Spleen (tissue), 11 donors: ENCODE measurements around the gene EI24. TPM values are rescaled to one million over a fixed set of nuclear protein-coding genes. Genes with fewer than 3 reads are reported as not detected.

Experiments
- DNase-seq: peaks from one replicate; pipeline ENCODE4 v3.0.0-alpha.2; 2020
- H3K27ac ChIP-seq, 8 donors: fragments of 200-600 bp; sonication (generic) in 7 of 8; 1 replicate in 4 of 8; 2 replicates in 4 of 8; pipeline versions ENCODE4 v1.5.0 to v1.8.0; 2016 to 2021; ENCODE audit warnings: inconsistent platforms in 4 of 8, mild to moderate bottlenecking in 4 of 8, moderate library complexity in 1 of 8
- H3K27me3 ChIP-seq, 7 donors: fragments of 200-600 bp; sonication (generic) in 6 of 7; replicated peaks in 1 of 7; 1 replicate in 4 of 7; 2 replicates in 3 of 7; pipeline versions ENCODE4 v1.5.0 to v1.8.0; 2016 to 2021; ENCODE audit warnings: inconsistent platforms in 3 of 7, mild to moderate bottlenecking in 1 of 7
- H3K36me3 ChIP-seq, 6 donors: fragments of 200-600 bp; sonication (generic) in 5 of 6; 1 replicate in 4 of 6; 2 replicates in 2 of 6; pipeline versions ENCODE4 v1.5.0 to v1.8.0; 2016 to 2021; ENCODE audit warnings: inconsistent platforms in 2 of 6
- H3K4me1 ChIP-seq, 6 donors: fragments of 200-600 bp; sonication (generic) in 5 of 6; 1 replicate in 3 of 6; 2 replicates in 3 of 6; pipeline versions ENCODE4 v1.5.0 to v1.8.0; 2016 to 2021; ENCODE audit warnings: inconsistent platforms in 3 of 6
- H3K4me3 ChIP-seq, 8 donors: fragments of 200-600 bp; sonication (generic) in 7 of 8; 1 replicate in 4 of 8; 2 replicates in 4 of 8; pipeline versions ENCODE4 v1.5.0 to v1.8.0; 2016 to 2021; ENCODE audit warnings: inconsistent platforms in 4 of 8, mild to moderate bottlenecking in 4 of 8, moderate library complexity in 2 of 8
- H3K9me3 ChIP-seq, 8 donors: fragments of 200-600 bp; sonication (generic) in 7 of 8; 1 replicate in 4 of 8; 2 replicates in 4 of 8; pipeline versions ENCODE4 v1.5.0 to v1.8.0; 2016 to 2021; ENCODE audit warnings: inconsistent platforms in 4 of 8
- POLR2A ChIP-seq, 3 donors: fragments of 450-650 bp; IDR thresholded peaks; one replicate each; pipeline ENCODE4 v1.5.1; 2017; ENCODE audit warnings: antibody characterized with exemption in 3 of 3, mild to moderate bottlenecking in 1 of 3
- POLR2AphosphoS5 ChIP-seq, 3 donors: sonication (generic); formaldehyde crosslinking; IDR thresholded peaks; one replicate each; pipeline ENCODE4 v1.5.1; 2017; ENCODE audit warnings: antibody characterized with exemption in 3 of 3
- WGBS, 5 donors: extraction: QIAGEN DNeasy Blood & Tissue Kit in 3 of 5; methylation state at CpG; one replicate each; pipeline versions ENCODE4 v1.1.5 to v1.1.7; 2013 to 2018; 5-methylcytosine and 5-hydroxymethylcytosine counted together
- intact Hi-C: fragments of 100-400 bp; cut with DNase I; formaldehyde crosslinking; loops from one replicate; pipeline ENCODE4 v1.15.0; 2023; ENCODE audit warnings: low total_unique reads
- polyA plus RNA-seq, 3 donors: library from polyadenylated mRNA; stranded (reverse); fragments of 200-250 nt; gene quantifications; one replicate each; pipeline ENCODE4 v1.2.1, GENCODE V29; 2013
- total RNA-seq, 7 donors: library from RNA; depleted of rRNA in 3 of 7; stranded (reverse); fragments of >200 nt in 3 of 7; fragmentation: NEBNext Ultra II Directional in 4 of 7; extraction: Animal tissue kit (Norgen Biotek cat#: 25700) in 4 of 7; gene quantifications; one replicate each; pipeline versions ENCODE4 v1.1.0 to v1.2.1, GENCODE V29; 2016 to 2021
- TF ChIP-seq, protein P1 (sequence below), 11 experiments: fragments of 200-600 bp in 7 of 11; fragments of 450-650 bp in 4 of 11; sonication (generic) in 4 of 11; IDR thresholded peaks in 8 of 11; conservative IDR thresholded peaks in 3 of 11; 1 replicate in 7 of 11; 2 replicates in 4 of 11; pipeline versions ENCODE4 v1.4.0 to v1.8.0; 2016 to 2021; ENCODE audit warnings: antibody characterized with exemption in 11 of 11, inconsistent platforms in 4 of 11, mild to moderate bottlenecking in 1 of 11
- donor health status: healthy with polysubstance abuse.
- donor health status: DM: no; HTN: no; CAD: no; lungs with moderate emphysema.
- donor health status: DM: no; HTN: no; CAD: no.
- donor health status: Bipolar disorder and iron deficiency.
- donor health status: healthy.
- donor health status: DM: no; HTN: no; CAD: no.
- donor health status: DM: yes; HTN: yes; CAD: no.

Gene EI24
- total and polyA plus RNA-seq, 10 donors, result 15.5 to 71.3 (median 41.4) TPM

DNA sequence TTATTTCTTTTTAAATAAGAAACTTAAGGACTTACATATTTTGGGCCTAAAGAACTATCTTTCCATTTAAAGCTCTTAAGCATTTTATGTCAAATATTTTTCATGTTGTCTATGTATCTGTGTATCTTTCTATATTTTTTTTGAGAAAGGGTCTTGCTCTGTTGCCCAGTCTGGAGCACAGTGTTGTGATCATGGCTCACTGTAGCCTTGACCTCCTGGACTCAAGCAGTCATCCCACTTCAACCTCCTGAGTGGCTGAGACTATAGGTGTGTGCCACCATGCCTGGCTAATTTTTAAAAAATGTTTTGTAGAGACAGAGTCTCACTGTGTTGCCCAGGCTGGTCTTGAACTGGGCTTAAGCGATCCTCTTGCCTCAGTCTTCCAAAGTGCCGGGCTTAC, 31.4 kb downstream of the EI24 start:
- H3K36me3 ChIP-seq, result peaks cover 0 to 100% (median 84%) of the 10 kb centered on the region in 6 donors
- no peak overlapping the region for H3K4me3 ChIP-seq
- WGBS, 5 donors, result 96 to 100% (median 98%) methylated on average over 2 of the region's 2 CpGs
- TF ChIP-seq POLR2AphosphoS5 (IDR thresholded peaks at IDR 0.05) (no peak), POLR2A (IDR thresholded peaks at IDR 0.05) (no peak)
- TF ChIP-seq, protein P1, sequence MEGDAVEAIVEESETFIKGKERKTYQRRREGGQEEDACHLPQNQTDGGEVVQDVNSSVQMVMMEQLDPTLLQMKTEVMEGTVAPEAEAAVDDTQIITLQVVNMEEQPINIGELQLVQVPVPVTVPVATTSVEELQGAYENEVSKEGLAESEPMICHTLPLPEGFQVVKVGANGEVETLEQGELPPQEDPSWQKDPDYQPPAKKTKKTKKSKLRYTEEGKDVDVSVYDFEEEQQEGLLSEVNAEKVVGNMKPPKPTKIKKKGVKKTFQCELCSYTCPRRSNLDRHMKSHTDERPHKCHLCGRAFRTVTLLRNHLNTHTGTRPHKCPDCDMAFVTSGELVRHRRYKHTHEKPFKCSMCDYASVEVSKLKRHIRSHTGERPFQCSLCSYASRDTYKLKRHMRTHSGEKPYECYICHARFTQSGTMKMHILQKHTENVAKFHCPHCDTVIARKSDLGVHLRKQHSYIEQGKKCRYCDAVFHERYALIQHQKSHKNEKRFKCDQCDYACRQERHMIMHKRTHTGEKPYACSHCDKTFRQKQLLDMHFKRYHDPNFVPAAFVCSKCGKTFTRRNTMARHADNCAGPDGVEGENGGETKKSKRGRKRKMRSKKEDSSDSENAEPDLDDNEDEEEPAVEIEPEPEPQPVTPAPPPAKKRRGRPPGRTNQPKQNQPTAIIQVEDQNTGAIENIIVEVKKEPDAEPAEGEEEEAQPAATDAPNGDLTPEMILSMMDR (IDR thresholded peaks at IDR 0.05 in 8 of 11, conservative IDR thresholded peaks at IDR 0.05 in 3 of 11), result no peak
- H3K27me3 ChIP-seq, result no peaks in the 10 kb centered on the region
- H3K4me1 ChIP-seq, result peaks cover 0 to 24% (median 6%) of the 10 kb centered on the region in 6 donors
- H3K9me3 ChIP-seq, result no peaks in the 10 kb centered on the region
- no peak overlapping the region for H3K27ac ChIP-seq
- intact Hi-C loops, result no loop called here
- no peak for DNase-seq

DNA sequence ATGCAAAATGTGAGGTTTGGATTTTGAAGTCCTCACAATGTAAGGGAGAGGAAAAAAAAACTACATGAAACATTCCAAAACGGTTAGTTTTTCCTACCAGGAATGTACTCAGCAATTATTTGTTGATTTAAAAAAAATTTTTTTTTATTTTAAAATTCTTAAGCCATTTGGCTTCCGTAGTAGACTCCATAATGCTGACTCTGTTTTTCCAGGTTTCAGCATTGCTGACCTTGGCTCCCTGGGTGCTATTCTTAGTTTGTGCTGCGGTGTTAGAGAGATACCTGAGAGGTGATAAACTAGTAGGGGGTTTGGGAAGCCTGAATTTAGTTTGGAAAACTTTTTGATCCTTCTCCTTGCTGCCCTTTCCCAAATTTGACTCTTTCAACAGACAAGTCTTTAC, 33.9 kb downstream of the EI24 start:
- peaks cover 0 to 7% (median 0%) of the 10 kb centered on the region in 6 donors for H3K4me1 ChIP-seq
- no peak for DNase-seq
- WGBS, 5 donors, result 91 to 95% (median 94%) methylated on average over 3 of the region's 3 CpGs
- H3K36me3 ChIP-seq, result peaks cover 4 to 100% (median 95%) of the 10 kb centered on the region in 6 donors
- H3K4me3 ChIP-seq, result no peak overlapping the region
- no peak for TF ChIP-seq POLR2AphosphoS5 (IDR thresholded peaks at IDR 0.05)
- TF ChIP-seq POLR2A (IDR thresholded peaks at IDR 0.05), result no peak
- TF ChIP-seq, protein P1 (IDR thresholded peaks at IDR 0.05 in 8 of 11, conservative IDR thresholded peaks at IDR 0.05 in 3 of 11), result no peak
- no peaks in the 10 kb centered on the region for H3K9me3 ChIP-seq
- H3K27ac ChIP-seq, result no peak overlapping the region
- H3K27me3 ChIP-seq, result no peaks in the 10 kb centered on the region
- intact Hi-C loops, result no loop called here

DNA sequence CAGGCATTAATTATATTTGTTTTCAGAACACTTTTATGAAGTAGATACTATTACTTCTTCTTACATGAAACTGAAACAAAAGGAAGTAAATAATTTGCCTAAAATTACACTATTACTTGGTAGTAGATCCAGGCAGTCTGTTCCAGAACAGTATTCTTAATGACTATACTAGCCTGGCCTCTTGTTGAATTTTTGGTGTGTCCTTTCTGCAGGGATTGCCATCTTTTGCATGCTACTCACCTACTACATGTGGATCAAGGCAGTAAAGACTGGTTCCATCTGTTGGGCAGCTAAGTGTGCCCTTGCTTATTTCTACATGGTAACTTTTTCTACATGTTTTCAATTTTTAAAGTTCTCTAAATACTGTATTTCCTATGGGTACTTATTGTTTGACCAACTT, 36.1 kb downstream of the EI24 start:
- Histone ChIP-seq H3K9me3 (no peaks in the 10 kb centered on the region), H3K4me1 (no peaks in the 10 kb centered on the region), H3K36me3 (peaks cover 11 to 100% (median 97%) of the 10 kb centered on the region in 6 donors), H3K4me3 (no peak overlapping the region), H3K27me3 (no peaks in the 10 kb centered on the region), H3K27ac (no peak overlapping the region)
- intact Hi-C loops, result no loop called here
- no peak for TF ChIP-seq POLR2AphosphoS5 (IDR thresholded peaks at IDR 0.05)
- TF ChIP-seq, protein P1 (IDR thresholded peaks at IDR 0.05 in 8 of 11, conservative IDR thresholded peaks at IDR 0.05 in 3 of 11), result no peak
- DNase-seq, result no peak

DNA sequence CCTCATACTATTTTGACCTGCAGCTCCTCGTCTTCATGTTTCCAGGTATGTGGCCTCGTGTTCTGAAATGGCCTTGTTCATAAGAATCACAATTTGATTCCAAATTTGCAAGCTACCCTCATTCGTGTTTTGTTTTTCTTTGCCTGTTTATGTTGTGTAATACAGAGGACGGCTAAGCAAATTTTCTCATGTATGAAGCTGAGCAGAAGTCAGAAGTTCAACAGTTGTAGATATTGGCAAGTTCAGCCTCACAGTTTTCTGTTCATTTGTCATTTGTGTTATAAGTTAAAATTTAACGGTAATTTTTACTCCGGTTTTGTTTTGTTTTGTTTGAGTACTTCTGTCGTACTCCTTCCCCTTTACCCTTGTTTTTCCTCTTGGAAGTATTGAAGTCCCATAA, 40.3 kb downstream of the EI24 start:
- Histone ChIP-seq H3K4me1 (no peaks in the 10 kb centered on the region), H3K27me3 (no peaks in the 10 kb centered on the region), H3K36me3 (peaks cover 11 to 100% (median 98%) of the 10 kb centered on the region in 6 donors), H3K27ac (no peak overlapping the region), H3K9me3 (no peaks in the 10 kb centered on the region), H3K4me3 (no peak overlapping the region)
- DNase-seq, result no peak
- intact Hi-C loops, result no loop called here
- no peak for TF ChIP-seq POLR2AphosphoS5 (IDR thresholded peaks at IDR 0.05)
- 88 to 95% (median 94%) methylated on average over 7 of the region's 7 CpGs for WGBS, 5 donors

DNA sequence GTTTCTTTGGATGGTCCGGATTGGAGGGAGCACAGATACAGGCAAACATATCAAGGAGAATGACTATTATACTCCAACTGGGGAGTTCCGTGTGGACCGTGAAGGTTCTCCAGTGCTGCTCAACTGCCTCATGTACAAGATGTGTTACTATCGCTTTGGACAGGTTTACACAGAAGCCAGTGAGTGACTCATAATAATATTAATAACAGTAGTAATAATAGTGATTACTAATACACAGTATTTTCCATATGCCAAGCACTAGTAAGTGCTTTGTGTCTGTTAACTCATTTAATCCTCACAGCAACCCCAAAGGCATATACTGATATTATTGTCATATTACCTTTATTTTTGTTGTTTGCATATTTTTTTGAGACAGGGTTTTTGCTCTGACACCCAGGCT, 49.1 kb downstream of the EI24 start:
- no peaks in the 10 kb centered on the region for H3K27me3 ChIP-seq
- H3K27ac ChIP-seq, result no peak overlapping the region
- no peaks in the 10 kb centered on the region for H3K9me3 ChIP-seq
- WGBS, 5 donors, result 90 to 98% (median 96%) methylated on average over 4 of the region's 4 CpGs
- DNase-seq, result no peak
- TF ChIP-seq, protein P1 (IDR thresholded peaks at IDR 0.05 in 8 of 11, conservative IDR thresholded peaks at IDR 0.05 in 3 of 11), result no peak
- TF ChIP-seq POLR2AphosphoS5 (IDR thresholded peaks at IDR 0.05) (no peak), POLR2A (IDR thresholded peaks at IDR 0.05) (no peak)
- H3K4me3 ChIP-seq, result no peak overlapping the region
- H3K4me1 ChIP-seq, result no peaks in the 10 kb centered on the region
- peaks cover 5 to 94% (median 80%) of the 10 kb centered on the region in 6 donors for H3K36me3 ChIP-seq
- intact Hi-C loops, result no loop called here
